Right renal pelvis (tissue), 4 donors: Measurements from ENCODE around the gene PCID2. TPM values are rescaled to one million over a fixed set of nuclear protein-coding genes. Genes with fewer than 3 reads are reported as not detected.
A peak's percentile ranks its signal among the peaks of the same experiment; 100 is the strongest.

Experiments
- DNase-seq, 4 donors: peaks; one replicate each; pipeline ENCODE4 v3.0.0-alpha.2; 2013; ENCODE audit warnings: low read depth in 4 of 4, low spot score in 3 of 4, missing footprints in 1 of 4
- polyA plus RNA-seq, 4 donors: library from polyadenylated mRNA; unstranded; fragments of 120-200 nt; gene quantifications; one replicate each; pipeline ENCODE4 v1.2.1, GENCODE V29; 2013; ENCODE audit not compliant: insufficient read length in 4 of 4

Gene PCID2
- polyA plus RNA-seq, 4 donors = 50.1 to 61.5 (median 56.0) TPM

DNA sequence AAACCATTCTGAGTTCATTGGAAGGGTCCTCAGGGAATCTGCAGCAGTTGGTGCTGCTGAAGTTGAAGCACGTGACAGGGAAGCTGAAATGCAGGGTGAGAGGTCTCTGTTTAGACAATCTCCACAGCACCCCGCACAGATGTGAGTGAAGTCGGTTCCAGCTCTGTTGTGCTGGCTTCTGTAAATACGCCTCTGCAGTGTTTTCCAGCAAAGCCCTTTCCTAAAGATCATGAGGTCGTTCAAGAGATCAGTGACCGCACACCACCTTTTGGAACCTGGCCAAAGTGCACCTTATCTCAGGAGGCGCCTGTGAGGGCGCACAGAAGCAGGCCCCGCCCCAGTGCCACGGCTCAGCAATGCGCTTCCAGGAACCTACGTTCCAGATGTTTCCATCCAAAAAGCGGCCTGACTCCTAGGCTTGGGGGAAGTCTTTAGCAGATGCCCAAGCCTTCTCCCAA, 11.7 kb upstream of the PCID2 start:
- no peak for DNase-seq

DNA sequence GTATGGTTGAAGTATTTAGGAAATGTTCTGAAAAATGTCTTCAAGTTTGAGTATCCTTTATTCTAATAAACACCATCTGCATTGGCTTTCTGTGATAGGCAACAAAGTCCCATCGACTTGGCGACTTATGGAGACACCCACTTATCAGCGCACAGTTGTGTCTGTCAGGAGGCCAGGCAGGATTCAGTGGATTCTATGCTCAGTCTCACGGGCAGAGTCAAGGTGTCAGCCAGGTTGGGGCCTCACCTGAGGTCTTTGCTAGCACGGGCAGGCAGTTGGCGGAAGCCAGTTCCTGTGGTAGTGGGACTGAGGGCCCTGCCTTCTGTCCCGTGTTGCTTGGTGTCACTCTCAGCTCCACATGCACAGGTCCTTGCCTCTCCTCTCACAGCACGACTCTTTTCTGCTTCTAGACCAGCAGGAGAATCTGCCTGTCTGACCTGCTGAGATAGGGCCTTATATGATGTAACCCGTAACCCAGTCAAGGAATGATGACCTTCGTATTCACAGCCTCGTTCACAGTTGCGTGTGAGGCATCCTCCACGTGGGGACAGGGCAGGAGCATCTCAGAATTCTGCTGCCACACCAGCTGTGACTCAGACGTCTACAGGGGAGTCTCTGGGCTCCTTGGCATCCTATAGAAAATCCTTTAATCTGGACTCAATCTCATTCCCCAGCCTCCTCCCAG, 10.9 kb upstream of the PCID2 start:
- no peak for DNase-seq

DNA sequence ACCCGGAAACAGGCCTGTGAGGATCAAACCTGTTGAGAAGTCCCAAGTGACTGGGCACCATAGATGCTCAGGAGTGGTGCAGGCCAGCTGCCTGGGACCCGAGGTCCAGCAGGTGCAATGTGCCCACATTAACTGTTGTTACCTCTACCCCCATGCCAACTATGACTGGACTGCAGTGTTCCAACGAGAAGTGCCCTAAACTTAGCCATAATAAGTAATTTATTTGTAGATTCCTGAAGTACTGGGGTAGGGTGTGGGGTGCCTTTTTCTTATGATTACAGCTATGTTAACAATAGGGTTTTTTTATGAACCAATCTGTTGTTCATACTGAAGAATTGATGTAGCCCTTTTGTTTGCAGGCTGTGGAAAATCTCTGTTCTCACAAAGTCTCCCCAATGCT, 10.1 kb upstream of the PCID2 start:
- DNase-seq = no peak

DNA sequence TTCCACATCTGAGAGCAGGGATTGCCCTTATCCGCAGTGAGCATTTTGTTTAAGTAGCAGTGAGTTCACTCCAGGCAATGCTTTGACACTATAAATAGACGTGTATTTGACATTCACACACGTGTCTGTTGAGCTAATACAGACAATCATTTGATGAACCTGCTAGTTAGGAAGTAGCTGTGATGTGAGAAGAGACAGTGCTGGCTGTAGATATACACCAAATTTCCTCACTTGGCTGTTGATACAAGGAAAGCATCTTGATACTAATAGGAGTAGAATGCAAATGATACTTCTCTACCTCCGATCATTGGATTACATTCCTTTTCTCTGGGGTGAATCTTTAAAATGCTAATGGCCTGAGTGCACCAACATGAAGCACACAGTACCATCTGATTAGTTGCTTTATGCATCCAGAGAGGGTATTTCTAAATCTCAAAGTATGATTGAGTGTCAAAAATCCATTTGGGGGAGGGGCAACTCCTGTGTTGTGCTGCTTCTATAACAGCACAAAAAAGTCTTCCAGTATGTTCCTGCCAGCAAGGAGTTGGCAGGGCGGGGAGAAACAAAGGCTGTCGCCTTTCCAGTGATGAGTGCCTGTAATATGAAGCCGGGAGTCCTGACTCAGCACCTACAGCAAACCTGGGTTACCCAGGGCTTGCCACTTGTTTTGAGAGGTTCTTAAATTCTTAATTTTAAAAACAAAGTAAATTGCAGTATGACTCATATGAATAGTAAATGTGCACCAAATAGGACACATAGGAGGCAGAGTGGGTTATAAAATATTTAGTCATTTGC, 8.0 kb upstream of the PCID2 start:
- DNase-seq = peak in 1 of 4 donors; percentile 14

DNA sequence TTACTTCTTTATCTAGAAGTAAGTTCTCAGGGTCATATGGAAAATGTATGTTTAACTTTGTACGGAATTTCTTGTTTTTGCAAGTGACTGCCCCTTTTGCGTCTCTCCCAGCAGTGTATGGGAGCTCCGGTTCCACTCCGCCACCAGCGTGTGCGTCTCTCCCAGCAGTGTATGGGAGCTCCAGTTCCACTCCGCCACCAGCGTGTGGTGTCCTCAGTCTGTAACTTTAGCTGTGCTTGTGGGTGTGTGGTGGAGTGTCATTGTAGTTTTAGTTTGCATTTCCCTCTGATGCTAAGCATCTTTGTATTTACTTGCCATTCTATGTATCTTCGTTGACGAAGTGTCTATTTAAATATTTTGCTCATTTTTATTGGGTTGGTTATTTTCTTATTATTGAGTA, 3.3 kb upstream of the PCID2 start:
- DNase-seq = no peak

DNA sequence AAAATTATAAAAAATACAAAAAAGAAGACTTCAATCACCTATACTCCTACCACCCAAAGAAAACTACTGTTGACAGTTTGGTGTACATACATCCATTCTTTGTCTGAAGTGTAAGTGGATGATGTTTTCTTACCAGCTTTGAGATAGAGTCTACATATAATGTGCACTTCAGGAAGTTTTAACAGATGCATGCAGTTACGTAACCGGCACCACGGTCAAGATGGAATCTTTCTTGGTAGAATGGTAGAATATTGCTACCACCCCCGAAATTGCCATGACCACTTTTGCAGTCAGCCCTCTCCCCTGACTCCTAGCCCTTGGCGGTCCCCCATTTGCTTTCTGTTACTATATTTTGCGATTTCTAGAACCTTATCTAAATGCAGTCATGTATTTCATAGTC, 2.4 kb upstream of the PCID2 start:
- DNase-seq = no peak

DNA sequence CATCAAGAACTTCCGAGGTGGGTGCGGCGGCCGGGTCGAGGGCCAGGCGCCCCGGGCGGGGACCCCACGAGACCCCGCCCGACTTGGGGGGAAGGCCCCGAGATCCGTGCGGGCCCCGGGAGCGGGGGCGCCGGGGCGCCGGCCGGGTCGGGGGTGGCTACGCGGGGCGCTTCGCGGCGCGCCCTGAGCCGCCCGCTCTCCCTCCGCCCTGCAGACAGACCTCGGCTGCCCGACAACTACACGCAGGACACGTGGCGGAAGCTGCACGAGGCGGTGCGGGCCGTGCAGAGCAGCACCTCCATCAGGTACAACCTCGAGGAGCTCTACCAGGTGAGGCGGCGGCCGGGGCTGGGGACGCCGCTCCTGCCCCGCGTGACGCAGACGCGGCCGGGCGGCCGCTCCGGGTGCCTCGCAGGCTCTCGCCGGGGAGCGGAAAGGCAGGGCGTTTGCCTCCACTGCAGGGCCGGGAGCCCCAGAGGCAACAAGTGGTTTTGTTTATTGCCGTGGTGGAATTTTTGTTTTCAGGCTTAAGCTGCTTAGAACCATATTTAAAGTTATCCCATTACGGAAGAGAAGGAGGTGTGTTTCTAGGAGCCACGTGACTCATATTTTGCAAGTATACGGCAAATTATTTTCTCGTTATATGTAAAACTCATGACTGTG, 1.4 kb upstream of the PCID2 start:
- peak in 1 of 4 donors; percentile 28 for DNase-seq

DNA sequence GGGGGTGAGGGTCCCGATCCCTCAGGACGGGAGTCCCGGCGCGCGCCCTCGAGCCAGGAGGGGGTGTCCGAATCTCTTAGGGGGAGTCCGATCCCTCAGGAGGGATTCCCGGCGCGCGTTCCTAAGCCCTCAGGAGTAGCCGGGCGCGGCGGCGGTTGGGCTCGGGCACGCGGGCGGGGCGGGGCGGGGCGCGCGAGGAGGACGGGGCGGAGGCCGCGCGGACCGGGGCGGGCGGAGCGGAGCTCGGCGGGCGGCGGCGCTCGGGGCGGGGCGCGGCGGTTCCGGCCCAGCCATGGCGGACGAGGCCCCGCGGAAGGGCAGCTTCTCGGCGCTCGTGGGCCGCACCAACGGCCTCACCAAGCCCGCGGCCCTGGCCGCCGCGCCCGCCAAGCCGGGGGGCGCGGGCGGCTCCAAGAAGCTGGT, 878 bp upstream of the PCID2 start, which contains the start of gene CUL4A:
TSS of gene CUL4A (plus strand) at position 278 of the 423 bp plus-strand sequence. CDS start at position 293, 15 bp downstream.
- DNase-seq = peak in 3 of 4 donors; percentile 48 to 60 (median 54)

DNA sequence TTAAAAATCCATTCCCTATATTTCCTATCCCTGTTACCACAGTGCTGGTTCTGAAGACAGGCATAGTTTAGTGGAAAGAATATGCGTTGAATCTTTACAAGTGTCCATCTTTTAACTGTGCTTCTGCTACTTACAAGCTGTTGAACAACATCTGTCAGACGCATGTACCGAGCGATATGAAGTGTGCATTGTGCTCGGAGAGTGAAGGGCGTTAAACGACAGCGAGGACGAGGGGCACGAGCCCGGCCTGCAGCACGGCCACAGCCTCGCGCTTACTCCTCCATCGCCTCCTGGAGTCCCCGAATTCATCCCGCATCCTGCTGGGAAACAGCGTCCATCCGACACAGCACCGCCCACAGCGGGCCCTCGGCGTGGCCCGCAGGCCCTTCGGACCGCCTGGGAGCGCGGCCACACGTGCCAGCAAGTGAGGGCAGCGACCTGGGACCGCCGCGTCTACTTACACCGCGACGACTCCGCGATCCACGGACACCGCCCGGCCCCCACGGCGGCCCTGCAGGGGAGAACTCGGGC, 514 bp downstream of the PCID2 start:
- DNase-seq = no peak

DNA sequence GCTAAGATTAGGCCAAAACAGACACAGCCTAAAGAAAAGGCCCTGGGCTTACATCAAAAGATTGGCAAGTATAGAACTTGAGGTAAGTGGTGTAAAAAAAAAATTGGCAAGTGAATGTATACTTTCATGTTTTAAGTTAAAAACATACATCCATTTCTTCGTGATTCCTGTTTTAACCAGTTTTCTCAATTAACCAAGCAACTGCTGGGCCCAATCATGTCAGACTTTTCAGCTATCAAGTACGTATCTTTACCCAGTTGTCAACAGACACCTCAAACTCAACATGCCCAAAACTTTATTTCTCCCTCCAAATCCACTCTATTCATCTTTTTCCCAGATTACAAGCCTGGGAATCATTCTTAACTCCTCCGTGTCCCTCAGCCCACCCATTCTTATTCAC, 1.0 kb downstream of the PCID2 start:
- no peak for DNase-seq

DNA sequence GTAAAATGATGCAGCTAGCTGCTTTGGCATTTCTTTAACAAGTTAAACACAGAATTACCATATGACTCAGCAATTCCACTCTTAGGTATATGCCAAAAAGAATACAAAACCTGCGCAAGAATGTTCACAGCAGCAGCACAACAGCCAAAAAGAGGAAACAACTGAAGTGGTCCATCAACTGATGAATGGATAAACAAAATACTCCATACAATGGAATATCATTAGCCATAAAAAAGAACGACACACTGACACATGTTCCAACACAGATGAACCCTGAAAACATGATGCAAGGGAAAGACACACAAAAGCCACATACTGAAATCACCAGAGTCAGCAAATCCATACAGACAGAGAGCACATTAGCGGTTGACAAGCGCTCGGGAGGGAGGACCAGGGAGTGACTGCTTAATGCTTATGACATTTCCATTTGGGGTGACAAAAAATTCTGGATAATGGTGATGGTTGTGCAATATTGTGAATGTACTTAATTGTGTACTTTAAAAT, 3.0 kb downstream of the PCID2 start:
- no peak for DNase-seq

DNA sequence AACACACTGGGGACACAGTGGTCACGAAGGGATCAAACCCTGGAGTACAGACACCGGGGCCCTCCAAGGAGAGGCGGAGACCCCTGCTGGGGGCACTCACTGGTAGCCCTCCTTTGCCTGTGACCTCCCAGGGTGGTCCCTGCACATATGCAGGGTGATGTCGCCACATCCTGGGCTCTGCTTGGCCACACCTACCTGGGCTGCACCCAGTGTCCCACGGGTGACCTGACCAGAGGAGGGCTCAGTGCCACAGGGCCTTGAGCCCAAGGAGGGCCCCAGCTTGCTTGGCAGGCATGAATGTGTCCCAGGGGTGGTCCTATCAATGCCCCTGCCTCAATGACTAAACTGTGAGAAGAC, 4.1 kb downstream of the PCID2 start:
- no peak for DNase-seq

DNA sequence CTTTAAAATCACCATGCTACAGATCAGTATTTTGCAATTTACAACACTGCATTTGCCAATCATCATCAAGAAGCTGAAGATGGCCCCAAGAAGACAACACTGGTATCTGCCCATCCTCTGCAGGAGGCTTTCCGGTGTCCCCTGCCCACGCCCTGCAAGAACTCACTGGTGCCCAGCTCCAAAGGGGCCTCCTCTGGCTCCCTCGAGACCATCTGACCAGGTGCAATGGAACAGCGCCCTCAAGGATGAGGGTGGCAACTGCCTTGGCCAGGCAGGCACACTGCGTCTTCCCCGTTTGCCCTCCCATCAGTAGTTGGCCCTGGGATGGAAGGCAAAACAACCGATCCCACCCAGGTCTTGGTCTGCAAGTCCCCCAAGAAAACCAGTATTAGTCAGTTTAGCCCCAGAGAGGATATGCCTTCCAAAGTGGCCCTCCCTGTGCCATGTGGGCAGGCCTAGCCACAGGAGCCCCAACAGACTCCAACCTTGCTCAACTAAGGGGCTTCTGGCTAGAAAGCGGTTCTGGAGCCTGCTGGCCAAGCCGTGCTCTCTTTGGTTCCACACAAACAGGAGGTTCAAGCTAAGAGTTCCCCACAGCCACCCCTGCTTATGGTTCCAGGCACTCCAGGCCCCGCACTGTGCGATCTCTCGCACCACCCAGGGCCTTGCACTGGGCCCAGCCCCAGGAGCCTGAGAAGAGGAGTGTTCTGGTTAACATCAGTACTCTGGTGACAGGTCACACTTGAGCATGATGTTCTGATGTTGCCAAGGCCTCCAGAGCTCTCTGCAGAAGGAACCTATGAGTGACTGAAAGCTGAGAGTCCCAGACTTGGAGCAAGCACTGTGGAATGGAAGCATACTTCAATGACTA, 4.7 kb downstream of the PCID2 start:
- no peak for DNase-seq

DNA sequence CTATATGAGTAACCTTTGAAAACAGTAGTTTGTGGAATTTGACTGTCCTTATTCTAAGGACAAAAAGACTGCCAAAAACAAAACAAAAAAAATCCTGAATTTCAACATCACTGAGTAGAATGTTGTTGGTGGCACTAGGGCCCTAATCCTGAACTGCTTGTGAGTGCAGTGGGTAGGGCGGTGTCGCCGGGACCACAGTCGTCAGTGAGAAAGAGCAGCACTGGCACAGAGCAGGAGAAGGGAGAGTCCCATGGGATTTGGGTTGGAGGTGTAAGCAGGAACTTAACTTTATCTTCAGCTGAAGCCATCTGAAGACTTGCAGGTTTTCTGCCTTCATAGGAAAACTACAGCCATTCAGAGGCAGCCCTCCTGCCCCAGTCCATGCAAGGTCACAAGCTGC, 5.6 kb downstream of the PCID2 start:
- no peak for DNase-seq

DNA sequence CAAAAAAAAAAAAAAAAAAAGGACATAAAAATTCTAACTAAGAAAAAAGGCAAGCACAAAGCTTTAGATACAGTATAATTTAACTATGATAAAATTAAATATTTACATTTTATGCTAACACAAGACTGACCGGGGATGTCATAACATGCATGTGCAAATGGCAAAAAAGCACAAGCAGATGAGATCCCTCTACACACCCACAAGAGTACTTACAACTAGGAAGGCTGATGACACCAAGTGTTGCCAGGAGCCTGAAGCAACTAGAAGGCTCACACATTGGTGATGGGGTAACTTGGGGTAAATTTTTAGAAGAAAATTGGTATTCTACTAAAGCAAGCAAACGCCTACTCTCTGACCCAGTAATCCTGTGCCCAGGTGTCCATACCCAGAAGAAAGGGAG, 6.7 kb downstream of the PCID2 start:
- DNase-seq = no peak

DNA sequence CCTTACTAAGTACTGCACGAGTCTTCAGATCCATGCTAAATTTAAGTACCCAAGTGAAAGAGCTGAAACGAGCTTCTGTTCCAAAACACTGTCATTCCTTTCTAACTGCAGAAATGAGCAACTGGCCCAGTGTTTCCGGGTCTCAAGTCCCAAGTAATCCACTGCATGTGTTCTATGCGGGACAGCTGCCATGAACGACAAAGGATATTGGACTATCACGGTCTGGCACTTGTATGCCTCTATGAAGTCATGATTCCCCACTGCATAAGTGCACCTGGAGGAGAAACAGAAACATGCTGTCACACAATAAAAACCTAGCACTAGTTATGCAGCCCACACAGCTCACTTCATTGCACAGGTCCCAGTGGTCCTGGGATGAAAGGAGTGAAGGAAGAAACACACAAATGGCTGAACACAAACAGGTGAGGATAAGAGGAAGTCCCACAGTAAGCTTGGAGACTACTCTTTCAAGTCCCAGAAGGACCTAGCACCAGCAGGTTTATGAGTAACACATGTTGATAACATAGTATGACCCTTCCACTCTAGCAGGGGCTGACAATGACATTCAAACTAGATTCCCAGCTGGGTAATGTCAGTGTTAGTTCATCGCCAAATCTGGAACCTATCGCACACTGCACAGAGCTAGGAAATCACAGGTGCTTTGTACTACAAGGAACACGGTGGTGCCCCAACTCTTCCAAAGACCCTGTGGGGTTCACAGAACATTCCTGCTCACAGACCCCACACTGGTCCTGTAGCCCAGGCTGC, 11.3 kb downstream of the PCID2 start:
- no peak for DNase-seq

DNA sequence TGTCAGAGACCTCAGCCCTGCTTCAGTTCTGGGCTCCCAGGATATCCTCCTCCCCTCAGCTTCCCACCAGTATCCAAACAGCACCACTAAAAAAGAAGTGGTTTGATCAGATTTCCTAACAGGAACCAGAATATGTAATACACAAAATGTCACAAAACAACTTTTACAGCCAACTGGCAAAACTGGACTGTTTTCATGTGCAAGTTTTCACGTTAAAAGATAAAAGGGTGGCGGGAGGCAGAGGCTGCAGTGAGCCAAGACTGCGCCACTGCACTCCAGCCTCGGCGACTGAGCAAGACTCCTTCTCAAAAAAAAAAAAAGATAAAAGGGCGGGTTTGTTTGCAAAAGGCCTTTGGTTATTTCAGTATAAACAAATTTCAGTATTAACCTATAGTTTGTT, 13.1 kb downstream of the PCID2 start:
- no peak for DNase-seq

DNA sequence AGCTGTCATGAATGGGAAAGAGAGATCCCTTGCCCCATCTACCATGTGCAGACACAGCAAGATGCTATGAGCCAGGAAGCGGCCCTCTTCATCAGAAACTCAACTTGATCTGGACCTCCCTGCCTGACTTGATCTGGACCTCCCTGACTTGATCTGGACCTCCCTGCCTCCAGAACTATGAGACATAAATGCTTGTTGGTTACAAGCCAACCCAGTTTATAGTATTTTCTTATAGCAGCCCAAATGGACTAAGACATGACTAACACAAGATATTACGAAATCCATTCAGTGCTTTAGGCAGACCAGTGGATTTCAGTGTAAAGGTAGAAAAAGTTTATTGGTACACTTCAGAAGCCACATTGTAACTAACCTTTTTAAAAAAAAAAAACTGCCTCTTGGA, 15.6 kb downstream of the PCID2 start:
- no peak for DNase-seq

DNA sequence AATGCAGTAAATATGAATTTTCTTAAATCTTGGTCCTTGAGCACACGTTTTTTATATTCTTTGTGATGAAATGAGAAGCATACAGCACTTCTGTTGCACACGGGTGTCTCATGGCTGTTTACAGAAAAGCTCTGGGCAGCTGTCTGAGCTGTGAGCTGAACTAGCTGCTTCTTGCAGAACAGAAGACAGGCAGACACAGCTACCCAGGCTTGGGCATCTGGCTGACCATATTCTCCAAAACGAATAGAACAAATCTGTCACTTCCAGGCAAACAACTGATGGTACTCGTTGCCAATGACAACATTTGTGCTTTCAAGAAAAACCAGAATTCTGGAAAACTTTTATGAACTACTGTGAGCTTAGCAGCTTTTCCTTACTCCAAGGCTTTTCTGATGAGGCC, 16.2 kb downstream of the PCID2 start:
- DNase-seq = no peak
